ENCODE measurements around the gene BZW1.

The BZW1 gene

DNA sequence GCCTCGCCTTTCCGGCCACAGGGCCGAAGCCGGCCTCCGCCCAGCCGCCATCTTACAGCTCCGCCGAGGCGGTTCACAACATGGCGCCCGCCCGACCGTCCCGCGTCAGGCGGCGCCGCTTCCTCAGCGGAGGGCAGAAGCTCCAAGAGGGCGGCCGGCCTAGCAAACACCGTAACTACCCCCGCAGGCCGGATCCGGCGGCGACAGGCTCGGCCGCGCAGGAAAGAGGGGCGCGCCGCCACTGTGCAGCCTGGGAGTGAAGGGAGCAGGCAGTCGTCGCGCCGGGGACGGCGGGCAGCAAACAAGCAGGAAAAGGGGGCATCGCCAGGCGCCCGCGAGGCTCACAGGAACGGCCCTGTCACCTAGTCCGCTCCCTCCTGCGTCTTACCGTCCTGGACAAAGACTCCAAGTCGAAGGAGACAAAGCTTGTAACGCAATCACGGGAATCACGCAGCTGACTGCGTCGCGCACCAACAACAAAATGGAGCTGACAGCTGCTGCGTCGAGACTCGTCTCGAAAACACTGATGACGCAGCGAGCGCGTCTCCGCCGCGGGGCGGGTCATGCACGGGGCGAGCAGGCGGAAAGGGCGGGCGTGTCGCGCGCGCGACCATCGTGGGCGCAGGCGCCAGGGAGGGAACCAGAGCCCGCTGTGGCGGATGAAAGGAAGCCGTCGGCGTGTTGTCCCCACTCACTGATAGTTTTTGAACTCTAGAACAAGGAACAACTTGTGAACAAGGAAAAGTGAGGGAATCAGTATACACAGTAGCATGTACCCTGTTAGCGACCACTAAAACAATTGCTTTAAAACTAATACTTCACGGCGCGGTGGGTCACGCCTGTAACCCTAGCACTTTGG, 52.7 kb downstream of the BZW1 start, which contains the start of gene CLK1:
Gene CLK1 (minus strand): TSS at position 483 of the 859 bp plus-strand sequence. CDS start 2,796 bp downstream, outside the sequence.
- Histone ChIP-seq H2AFZ (ENCODE audit: low read length) (peak within 1 kb of the TSS; percentile 88), H3K9me2 (replicated peaks; ENCODE audit: insufficient read depth, low read length) (no peaks in the 10 kb centered on the region), H3K36me3 (replicated peaks; ENCODE audit: insufficient read depth, low read length) (peaks cover 23% of the 10 kb centered on the region; the same call in 1 of the 2 replicates), H3K4me3 (ENCODE audit: low read length) (peak within 1 kb of the TSS; percentile 87), H3F3A (ENCODE audit: insufficient read depth, low read length) (peaks cover 11% of the 10 kb centered on the region), H3K79me2 (ENCODE audit: low read length) (peaks cover 52% of the 10 kb centered on the region), H3K9ac (ENCODE audit: low read length) (peak within 1 kb of the TSS; percentile 99), H3K9me3 (replicated peaks; ENCODE audit: insufficient read depth, low read length) (no peaks in the 10 kb centered on the region), H3K4me2 (ENCODE audit: low read depth, low read length) (peak within 1 kb of the TSS; percentile 91), H3K27ac (ENCODE audit: low read length) (peak within 1 kb of the TSS; percentile 97), H3K27me3 (replicated peaks; ENCODE audit: insufficient read depth, low read length) (no peaks in the 10 kb centered on the region), H3K4me1 (ENCODE audit: low read length) (peaks cover 16% of the 10 kb centered on the region), H4K20me1 (ENCODE audit: insufficient read depth, low read length) (peaks cover 37% of the 10 kb centered on the region)
- peak; percentile 97 for DNase-seq
- TF ChIP-seq EZH2 (optimal IDR thresholded peaks at IDR 0.05; ENCODE audit: low read depth, low read length), result no peak
- TF ChIP-seq, protein P1, sequence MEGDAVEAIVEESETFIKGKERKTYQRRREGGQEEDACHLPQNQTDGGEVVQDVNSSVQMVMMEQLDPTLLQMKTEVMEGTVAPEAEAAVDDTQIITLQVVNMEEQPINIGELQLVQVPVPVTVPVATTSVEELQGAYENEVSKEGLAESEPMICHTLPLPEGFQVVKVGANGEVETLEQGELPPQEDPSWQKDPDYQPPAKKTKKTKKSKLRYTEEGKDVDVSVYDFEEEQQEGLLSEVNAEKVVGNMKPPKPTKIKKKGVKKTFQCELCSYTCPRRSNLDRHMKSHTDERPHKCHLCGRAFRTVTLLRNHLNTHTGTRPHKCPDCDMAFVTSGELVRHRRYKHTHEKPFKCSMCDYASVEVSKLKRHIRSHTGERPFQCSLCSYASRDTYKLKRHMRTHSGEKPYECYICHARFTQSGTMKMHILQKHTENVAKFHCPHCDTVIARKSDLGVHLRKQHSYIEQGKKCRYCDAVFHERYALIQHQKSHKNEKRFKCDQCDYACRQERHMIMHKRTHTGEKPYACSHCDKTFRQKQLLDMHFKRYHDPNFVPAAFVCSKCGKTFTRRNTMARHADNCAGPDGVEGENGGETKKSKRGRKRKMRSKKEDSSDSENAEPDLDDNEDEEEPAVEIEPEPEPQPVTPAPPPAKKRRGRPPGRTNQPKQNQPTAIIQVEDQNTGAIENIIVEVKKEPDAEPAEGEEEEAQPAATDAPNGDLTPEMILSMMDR (IDR thresholded peaks at IDR 0.05; ENCODE audit: low read length), result no peak
- TF ChIP-seq EZH2phosphoT487 (IDR thresholded peaks at IDR 0.05; ENCODE audit: low read length), result no peak

DNA sequence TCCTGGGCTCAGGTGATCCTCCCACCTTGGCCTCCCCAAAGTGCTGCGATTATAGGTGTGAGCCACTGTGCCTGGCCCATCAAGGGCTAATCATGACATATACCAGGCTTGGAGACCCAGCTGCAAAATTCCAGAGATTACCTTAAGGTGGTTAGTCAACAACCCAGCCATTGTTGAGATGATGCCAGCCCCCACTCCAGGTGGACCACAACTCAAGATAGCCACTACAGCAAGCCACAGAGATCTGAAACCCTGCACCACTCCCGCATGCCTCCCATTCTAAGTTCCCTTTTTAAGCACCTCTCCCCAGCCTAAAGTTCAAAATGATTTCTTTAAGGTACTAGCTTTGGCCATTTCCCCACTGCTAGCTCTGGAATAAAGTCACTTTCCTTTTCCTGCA, 57.3 kb downstream of the BZW1 start:
- Histone ChIP-seq H3K9me3 (replicated peaks; ENCODE audit: insufficient read depth, low read length) (no peaks in the 10 kb centered on the region), H3K4me3 (ENCODE audit: low read length) (no peak overlapping the region), H2AFZ (ENCODE audit: low read length) (no peak overlapping the region), H3K27ac (ENCODE audit: low read length) (no peak overlapping the region), H3K4me2 (ENCODE audit: low read depth, low read length) (no peak overlapping the region), H3K9me2 (replicated peaks; ENCODE audit: insufficient read depth, low read length) (no peaks in the 10 kb centered on the region), H3F3A (ENCODE audit: insufficient read depth, low read length) (peaks cover 9% of the 10 kb centered on the region), H3K27me3 (replicated peaks; ENCODE audit: insufficient read depth, low read length) (no peaks in the 10 kb centered on the region), H4K20me1 (ENCODE audit: insufficient read depth, low read length) (no peaks in the 10 kb centered on the region), H3K36me3 (replicated peaks; ENCODE audit: insufficient read depth, low read length) (no peaks in the 10 kb centered on the region; the same call in 1 of the 2 replicates), H3K4me1 (ENCODE audit: low read length) (0 out of 2 replicates have a peak, but pooled peaks cover 8% of the 10 kb centered on the region), H3K79me2 (ENCODE audit: low read length) (peaks cover 6% of the 10 kb centered on the region), H3K9ac (ENCODE audit: low read length) (no peak overlapping the region)
- no peak for DNase-seq
- TF ChIP-seq EZH2phosphoT487 (IDR thresholded peaks at IDR 0.05; ENCODE audit: low read length) (no peak), EZH2 (optimal IDR thresholded peaks at IDR 0.05; ENCODE audit: low read depth, low read length) (no peak)
- TF ChIP-seq, protein P1 (IDR thresholded peaks at IDR 0.05; ENCODE audit: low read length), result no peak

DNA sequence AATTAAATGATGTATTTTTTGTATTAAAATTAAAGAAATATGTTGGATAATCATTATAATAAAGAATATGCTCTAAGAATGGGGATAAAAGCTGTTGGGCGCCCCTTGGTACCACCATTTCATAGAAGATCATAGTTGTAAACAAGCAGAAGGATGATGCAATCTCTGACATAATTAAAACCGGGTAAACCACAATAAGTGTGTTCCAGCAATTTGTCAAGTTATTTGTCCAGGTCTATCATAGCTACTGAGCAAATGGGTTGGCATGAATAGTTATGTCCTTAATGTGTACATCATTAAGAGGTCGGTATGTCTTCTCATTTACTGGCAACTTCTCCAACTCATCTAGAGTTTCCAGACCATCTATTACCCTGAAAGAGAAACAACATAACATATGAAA, 59.4 kb downstream of the BZW1 start:
- Histone ChIP-seq H3K27me3 (replicated peaks; ENCODE audit: insufficient read depth, low read length) (no peaks in the 10 kb centered on the region), H2AFZ (ENCODE audit: low read length) (no peak overlapping the region), H3K27ac (ENCODE audit: low read length) (no peak overlapping the region), H3K9me2 (replicated peaks; ENCODE audit: insufficient read depth, low read length) (no peaks in the 10 kb centered on the region), H3K4me2 (ENCODE audit: low read depth, low read length) (no peak overlapping the region), H3K79me2 (ENCODE audit: low read length) (no peaks in the 10 kb centered on the region), H3K4me1 (ENCODE audit: low read length) (0 out of 2 replicates have a peak, but pooled peaks cover 5% of the 10 kb centered on the region), H4K20me1 (ENCODE audit: insufficient read depth, low read length) (no peaks in the 10 kb centered on the region), H3F3A (ENCODE audit: insufficient read depth, low read length) (no peaks in the 10 kb centered on the region), H3K4me3 (ENCODE audit: low read length) (no peak overlapping the region), H3K9ac (ENCODE audit: low read length) (no peak overlapping the region), H3K36me3 (replicated peaks; ENCODE audit: insufficient read depth, low read length) (no peaks in the 10 kb centered on the region; the same call in 1 of the 2 replicates), H3K9me3 (replicated peaks; ENCODE audit: insufficient read depth, low read length) (no peaks in the 10 kb centered on the region)
- TF ChIP-seq, protein P1 (IDR thresholded peaks at IDR 0.05; ENCODE audit: low read length), result no peak
- no peak for TF ChIP-seq EZH2 (optimal IDR thresholded peaks at IDR 0.05; ENCODE audit: low read depth, low read length)
- TF ChIP-seq EZH2phosphoT487 (IDR thresholded peaks at IDR 0.05; ENCODE audit: low read length), result no peak
- DNase-seq, result no peak

All from MM.1S (cell line).